ENCODE results near the gene JTB.

Gene JTB

DNA sequence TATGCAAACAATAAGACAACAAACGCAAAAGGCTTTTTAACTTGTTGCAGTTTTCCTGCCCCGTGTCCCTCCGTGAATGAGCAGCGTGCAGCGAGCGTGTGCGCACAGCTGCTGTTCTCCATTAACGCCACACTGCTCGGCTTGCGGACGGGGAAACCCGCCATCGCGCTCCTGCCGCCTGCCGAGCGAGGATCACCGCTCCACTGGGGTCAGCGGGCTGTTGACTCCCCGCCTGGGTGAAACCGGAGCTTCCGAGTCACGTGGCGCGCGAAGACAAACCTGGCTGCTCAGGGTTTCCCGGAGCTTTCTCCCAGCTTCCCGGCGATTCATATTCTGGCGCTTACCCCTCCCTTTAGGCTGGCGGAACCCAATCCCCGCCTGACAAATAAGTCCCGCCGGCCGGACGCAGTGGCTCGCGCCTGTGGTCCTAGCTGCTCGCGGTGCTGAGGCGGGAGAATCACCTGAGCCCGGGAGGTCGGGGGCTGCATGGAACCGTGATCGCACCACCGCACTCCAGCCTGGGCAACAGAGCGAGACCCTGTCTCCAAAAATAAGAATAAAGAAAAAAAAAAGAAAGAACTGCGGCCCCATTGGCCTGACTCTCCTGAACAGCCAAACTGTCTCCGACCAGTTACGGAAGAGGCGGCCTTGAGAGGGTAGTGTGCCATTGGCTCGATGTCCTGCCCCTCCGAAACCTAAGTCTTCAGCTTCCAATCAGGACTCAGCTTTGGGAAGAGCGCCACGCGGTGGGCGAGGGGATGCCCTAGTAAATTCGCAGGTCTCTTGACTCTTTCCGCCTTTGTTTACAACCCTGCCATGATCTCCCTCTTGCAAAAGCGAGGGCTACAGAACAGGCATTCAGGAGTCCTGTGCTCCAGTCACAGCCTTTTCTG, 10.1 kb downstream of the JTB start, which contains the start of gene CREB3L4:
Gene CREB3L4, plus strand, starts transcription at position 796 of the 893 bp plus-strand sequence. CDS start 624 bp downstream, outside the sequence.
- DNase-seq (ENCODE audit: low read depth): peak; percentile 98
- TF ChIP-seq, protein P1, sequence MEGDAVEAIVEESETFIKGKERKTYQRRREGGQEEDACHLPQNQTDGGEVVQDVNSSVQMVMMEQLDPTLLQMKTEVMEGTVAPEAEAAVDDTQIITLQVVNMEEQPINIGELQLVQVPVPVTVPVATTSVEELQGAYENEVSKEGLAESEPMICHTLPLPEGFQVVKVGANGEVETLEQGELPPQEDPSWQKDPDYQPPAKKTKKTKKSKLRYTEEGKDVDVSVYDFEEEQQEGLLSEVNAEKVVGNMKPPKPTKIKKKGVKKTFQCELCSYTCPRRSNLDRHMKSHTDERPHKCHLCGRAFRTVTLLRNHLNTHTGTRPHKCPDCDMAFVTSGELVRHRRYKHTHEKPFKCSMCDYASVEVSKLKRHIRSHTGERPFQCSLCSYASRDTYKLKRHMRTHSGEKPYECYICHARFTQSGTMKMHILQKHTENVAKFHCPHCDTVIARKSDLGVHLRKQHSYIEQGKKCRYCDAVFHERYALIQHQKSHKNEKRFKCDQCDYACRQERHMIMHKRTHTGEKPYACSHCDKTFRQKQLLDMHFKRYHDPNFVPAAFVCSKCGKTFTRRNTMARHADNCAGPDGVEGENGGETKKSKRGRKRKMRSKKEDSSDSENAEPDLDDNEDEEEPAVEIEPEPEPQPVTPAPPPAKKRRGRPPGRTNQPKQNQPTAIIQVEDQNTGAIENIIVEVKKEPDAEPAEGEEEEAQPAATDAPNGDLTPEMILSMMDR (IDR thresholded peaks at IDR 0.05; ENCODE audit: insufficient read depth, low read depth, low read length, missing control alignments): peak; percentile 39
- peak within 1 kb of the TSS; percentile 75 for H3K4me3 ChIP-seq (ENCODE audit: low read length)

DNA sequence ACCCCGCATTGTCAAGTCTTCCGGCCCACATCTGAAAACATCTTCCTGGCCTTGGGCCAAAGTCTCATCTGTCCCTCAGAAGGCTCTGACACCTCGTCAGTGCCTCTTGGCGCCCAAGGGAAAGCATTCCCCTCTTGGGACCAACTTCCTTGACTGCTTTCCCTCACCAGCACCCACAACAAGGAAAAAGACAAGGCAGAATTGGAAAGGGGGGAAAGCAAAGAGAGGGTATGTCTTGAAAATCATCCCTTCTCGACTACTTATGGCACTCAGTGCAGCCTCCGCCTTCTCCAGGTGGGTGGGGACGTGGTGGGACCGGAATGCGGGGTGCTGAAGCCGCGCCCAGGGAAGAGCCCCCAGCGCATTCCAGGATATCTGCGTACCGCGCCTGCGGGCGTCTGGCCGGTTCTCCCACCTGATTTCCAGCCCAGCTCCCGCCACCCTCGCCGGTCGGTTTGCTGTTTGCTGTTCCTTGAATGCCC, 13.6 kb downstream of the JTB start:
- TF ChIP-seq, protein P1 (IDR thresholded peaks at IDR 0.05; ENCODE audit: insufficient read depth, low read depth, low read length, missing control alignments): no peak
- H3K4me3 ChIP-seq (ENCODE audit: low read length): peak overlapping the region; percentile 51
- peak; percentile 91 for DNase-seq (ENCODE audit: low read depth)

DNA sequence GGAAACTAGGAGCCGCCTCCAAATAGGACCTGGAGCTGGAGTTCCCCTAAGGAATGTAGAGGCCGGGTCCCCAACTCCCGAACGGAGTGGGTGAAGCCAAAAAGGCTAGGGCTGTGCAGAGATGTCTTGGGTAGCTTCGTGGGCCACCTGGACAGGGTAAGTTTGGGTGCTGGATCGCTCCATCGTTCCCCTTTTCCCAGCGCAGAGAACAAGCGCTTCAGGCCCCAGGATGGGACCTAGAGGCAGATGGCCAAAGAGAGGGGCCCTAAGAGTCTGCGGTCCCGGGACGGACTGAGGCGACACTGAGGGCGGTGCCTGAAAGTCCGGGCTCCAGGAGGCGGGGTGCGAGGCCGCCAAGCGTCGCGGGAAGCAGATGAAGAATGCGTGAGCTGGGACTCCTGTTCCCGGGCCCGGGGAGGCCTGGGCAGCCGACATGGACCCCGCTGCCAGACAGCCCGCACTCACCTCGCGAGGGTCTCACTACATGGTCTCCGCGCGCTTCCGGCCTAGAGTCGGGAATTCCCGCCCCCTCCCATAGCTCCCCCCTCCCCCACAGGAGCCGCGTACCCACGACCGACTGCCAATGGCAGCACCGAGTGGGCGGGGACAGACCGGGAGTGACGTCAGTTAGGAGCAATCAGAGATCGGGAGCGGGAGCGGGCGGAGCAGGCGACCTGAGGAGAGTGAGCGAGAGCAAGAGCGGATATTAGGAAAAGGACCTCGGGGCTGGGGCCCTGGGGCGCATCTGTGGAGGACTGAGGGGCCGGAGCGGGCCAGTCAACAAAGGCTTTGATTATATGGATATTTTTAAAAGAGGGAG, 14.2 kb downstream of the JTB start, which contains the start of gene SLC39A1:
Gene SLC39A1, minus strand, starts transcription at position 508 of the 820 bp plus-strand sequence. CDS start 822 bp downstream, outside the sequence.
- DNase-seq (ENCODE audit: low read depth): peak; percentile 98
- peak within 1 kb of the TSS; percentile 51 for H3K4me3 ChIP-seq (ENCODE audit: low read length)
- TF ChIP-seq, protein P1 (IDR thresholded peaks at IDR 0.05; ENCODE audit: insufficient read depth, low read depth, low read length, missing control alignments): no peak

DNA sequence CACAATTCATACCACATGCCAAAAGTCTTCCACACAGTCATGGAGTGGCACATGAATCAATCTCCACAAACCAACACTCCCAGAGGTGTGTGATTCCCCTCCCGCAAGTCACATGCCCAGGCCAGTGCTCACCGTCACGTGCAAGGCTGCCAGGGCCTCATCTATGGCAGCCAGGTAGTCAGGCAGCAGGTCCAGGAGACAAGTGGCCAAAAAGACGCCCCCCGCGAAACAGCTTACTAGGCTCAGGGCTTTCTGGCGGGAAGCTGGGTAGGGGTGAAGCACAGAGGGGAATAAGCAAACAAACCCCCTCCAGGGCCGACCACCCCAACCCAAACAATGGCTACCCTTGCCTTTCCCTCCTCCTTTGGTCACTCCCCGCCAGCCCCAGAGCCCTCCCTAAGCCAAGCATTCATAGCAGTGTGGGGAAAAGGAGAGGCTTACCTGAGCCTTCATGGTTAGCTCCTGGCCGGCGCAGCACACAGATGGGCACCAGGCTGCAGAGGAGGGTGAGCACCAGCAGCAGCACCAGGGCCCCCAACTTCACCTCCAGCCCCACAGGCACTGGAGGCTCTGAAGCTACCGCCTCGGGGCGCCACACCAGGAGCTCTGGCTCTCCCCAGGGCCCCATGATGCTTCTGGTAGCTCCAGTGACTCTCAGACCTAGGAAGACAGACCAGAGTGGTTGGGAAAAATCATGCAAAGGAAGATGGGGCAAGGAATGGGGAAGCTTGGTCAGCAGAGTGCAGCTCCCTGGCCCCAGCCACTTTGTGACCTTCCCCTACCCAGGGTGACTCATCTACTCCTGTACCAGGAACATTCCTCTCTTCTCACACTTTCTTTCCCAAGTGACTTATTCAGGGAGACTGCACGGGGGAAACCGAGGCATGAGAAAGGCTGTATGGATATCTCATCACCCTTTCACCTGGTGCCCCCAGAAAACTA, 15.1 kb downstream of the JTB start:
- DNase-seq (ENCODE audit: low read depth): peak; percentile 82
- TF ChIP-seq, protein P1 (IDR thresholded peaks at IDR 0.05; ENCODE audit: insufficient read depth, low read depth, low read length, missing control alignments): no peak

DNA sequence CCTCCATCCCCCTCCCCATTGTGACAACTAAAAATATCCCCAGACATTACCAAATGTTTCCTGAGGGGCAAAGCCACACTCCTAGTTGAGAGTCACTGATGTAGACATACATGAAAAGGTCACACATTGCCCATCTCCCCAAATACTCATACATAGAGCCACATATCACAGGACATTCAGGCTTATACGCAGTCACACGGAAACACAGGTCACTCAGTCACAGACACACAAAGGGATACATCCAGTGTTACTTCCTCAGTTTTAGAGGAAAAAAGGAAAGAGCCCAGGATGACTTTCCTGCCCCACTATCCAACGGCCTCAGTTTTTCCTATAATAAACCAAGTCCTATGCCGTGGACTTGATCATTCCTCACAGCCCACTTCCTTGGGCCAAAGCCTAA, 16.1 kb downstream of the JTB start:
- TF ChIP-seq, protein P1 (IDR thresholded peaks at IDR 0.05; ENCODE audit: insufficient read depth, low read depth, low read length, missing control alignments): no peak
- no peak for DNase-seq (ENCODE audit: low read depth)
- H3K4me3 ChIP-seq (ENCODE audit: low read length): peak overlapping the region; percentile 51

More for the DNA sequence above, 15.1 kb downstream of the JTB start:
- H3K4me3 ChIP-seq (ENCODE audit: low read length): peak overlapping the region; percentile 51

DNA sequence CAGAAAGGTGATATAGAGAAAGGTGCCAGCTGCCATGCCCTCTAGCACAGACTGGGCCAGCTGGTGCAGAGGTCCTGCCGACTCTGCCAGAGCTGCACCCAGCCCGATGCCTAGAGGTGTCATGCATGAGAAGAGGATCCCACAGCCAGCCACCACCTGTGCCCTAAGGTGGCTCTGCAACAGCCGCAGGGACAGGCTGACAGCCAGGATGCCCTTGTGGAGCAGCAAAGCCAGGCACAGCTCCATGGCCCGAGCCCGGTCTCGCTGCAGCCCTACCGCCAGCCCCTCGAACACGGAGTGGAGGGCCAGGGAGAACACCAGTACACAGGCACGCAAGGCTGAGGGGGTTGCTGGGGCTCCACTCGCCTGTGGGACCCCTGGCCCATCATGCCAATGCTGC, 17.3 kb downstream of the JTB start:
- H3K4me3 ChIP-seq (ENCODE audit: low read length): no peak overlapping the region
- TF ChIP-seq, protein P1 (IDR thresholded peaks at IDR 0.05; ENCODE audit: insufficient read depth, low read depth, low read length, missing control alignments): no peak

More for the DNA sequence above, 17.3 kb downstream of the JTB start:
- no peak for DNase-seq (ENCODE audit: low read depth)

All from epithelial cell of esophagus (primary cell).